ENCODE data around the gene SLC16A3. TPM values are rescaled to one million over a fixed set of nuclear protein-coding genes. Genes with fewer than 3 reads are reported as not detected.

The SLC16A3 gene
- total RNA-seq, 3 donors from 2014 or later (not counting 1 experiment from before 2014, with no cell fraction given) = 172 to 365 (median 296) TPM

GRCh38 chr17:82278786-82279391 is 50.0 kb downstream of the SLC16A3 start:
- no peak overlapping the region for H3K4me3 Mint-ChIP-seq
- Histone ChIP-seq H3K27ac (ENCODE audit: low read length) (no peak overlapping the region), H3K27me3 (ENCODE audit: control insufficient read depth, insufficient read depth, low read length) (no peaks in the 10 kb centered on the region), H3K9me3 (ENCODE audit: control insufficient read depth, insufficient read depth, low read length) (no peaks in the 10 kb centered on the region), H3K4me3 (ENCODE audit: low read length) (no peak overlapping the region), H3K4me1 (ENCODE audit: control insufficient read depth, insufficient read depth, low read length) (peaks cover 50% of the 10 kb centered on the region), H3K36me3 (ENCODE audit: control insufficient read depth, insufficient read depth, low read length) (no peaks in the 10 kb centered on the region)
- no peak for TF ChIP-seq CTCF (IDR thresholded peaks at IDR 0.05)
- 93% methylated on average over 15 of the region's 16 CpGs for WGBS (ENCODE audit: insufficient coverage)
- H3K36me3 Mint-ChIP-seq = no peaks in the 10 kb centered on the region
- H3K9me3 Mint-ChIP-seq = no peaks in the 10 kb centered on the region
- peaks cover 13 to 19% of the 10 kb centered on the region in 2 donors for H3K4me1 Mint-ChIP-seq
- intact Hi-C loops (cut with micrococcal nuclease) = no loop called here
- H3K27me3 Mint-ChIP-seq (ENCODE audit: low read depth in 2 of 2) = no peaks in the 10 kb centered on the region
- no peak overlapping the region for H3K27ac Mint-ChIP-seq
- ATAC-seq = no peak
- no peak for DNase-seq

- peak overlapping the region; percentile 40 for H3K4me3 Mint-ChIP-seq
- H3K27ac ChIP-seq (ENCODE audit: low read length) = no peak overlapping the region
- H3K9me3 ChIP-seq (ENCODE audit: control insufficient read depth, insufficient read depth, low read length) = no peaks in the 10 kb centered on the region
- H3K27me3 ChIP-seq (ENCODE audit: control insufficient read depth, insufficient read depth, low read length) = no peaks in the 10 kb centered on the region
- H3K4me3 ChIP-seq (ENCODE audit: low read length) = no peak overlapping the region
- peaks cover 45% of the 10 kb centered on the region for H3K4me1 ChIP-seq (ENCODE audit: control insufficient read depth, insufficient read depth, low read length)
- no peak for TF ChIP-seq CTCF (IDR thresholded peaks at IDR 0.05)
- DNase-seq (no peak), ATAC-seq (no peak)
- no peaks in the 10 kb centered on the region for H3K36me3 Mint-ChIP-seq
- WGBS (ENCODE audit: insufficient coverage) = 90% methylated on average over 8 of the region's 8 CpGs
- no peaks in the 10 kb centered on the region for H3K27me3 Mint-ChIP-seq (ENCODE audit: low read depth in 2 of 2)
- H3K9me3 Mint-ChIP-seq = no peaks in the 10 kb centered on the region
- H3K4me1 Mint-ChIP-seq = peaks cover 13 to 19% of the 10 kb centered on the region in 2 donors
- intact Hi-C loops (cut with micrococcal nuclease) = no loop called here
- no peaks in the 10 kb centered on the region for H3K36me3 ChIP-seq (ENCODE audit: control insufficient read depth, insufficient read depth, low read length)
- H3K27ac Mint-ChIP-seq = peak overlapping the region in 1 of 2 donors; percentile 39
Measured at GRCh38 chr17:82280537-82280936, 51.7 kb downstream of the SLC16A3 start.

- ATAC-seq = peak in 1 of 3 donors; percentile 15
- intact Hi-C loops (cut with micrococcal nuclease) = no loop called here
Measured at GRCh38 chr17:82281076-82281475, 52.2 kb downstream of the SLC16A3 start.

More at GRCh38 chr17:82281076-82281475, 52.2 kb downstream of the SLC16A3 start:
- Mint-ChIP-seq H3K27me3 (ENCODE audit: low read depth in 2 of 2) (no peaks in the 10 kb centered on the region), H3K4me1 (peaks cover 13 to 19% of the 10 kb centered on the region in 2 donors), H3K27ac (peak overlapping the region in 1 of 2 donors; percentile 39), H3K36me3 (no peaks in the 10 kb centered on the region), H3K4me3 (peak overlapping the region; percentile 40), H3K9me3 (no peaks in the 10 kb centered on the region)
- no peak for TF ChIP-seq CTCF (IDR thresholded peaks at IDR 0.05)
- peak in 1 of 2 donors; percentile 31 for DNase-seq
- Histone ChIP-seq H3K9me3 (ENCODE audit: control insufficient read depth, insufficient read depth, low read length) (no peaks in the 10 kb centered on the region), H3K27me3 (ENCODE audit: control insufficient read depth, insufficient read depth, low read length) (no peaks in the 10 kb centered on the region), H3K4me3 (ENCODE audit: low read length) (no peak overlapping the region), H3K4me1 (ENCODE audit: control insufficient read depth, insufficient read depth, low read length) (peaks cover 45% of the 10 kb centered on the region), H3K27ac (ENCODE audit: low read length) (peak overlapping the region; percentile 26), H3K36me3 (ENCODE audit: control insufficient read depth, insufficient read depth, low read length) (no peaks in the 10 kb centered on the region)
- 59% methylated on average over 7 of the region's 7 CpGs for WGBS (ENCODE audit: insufficient coverage)

Data from natural killer cell (primary cell).